Esophagus muscularis mucosa (tissue), 4 donors: ENCODE measurements around the gene IFT57.

Experiments used
- CTCF ChIP-seq, 3 experiments: fragments of 200-600 bp in 2 of 3; fragments of 450-650 bp in 1 of 3; sonication (generic) in 2 of 3; IDR thresholded peaks; one replicate each; pipeline ENCODE4 v1.5.1; 2017 to 2019; ENCODE audit warnings: antibody characterized with exemption in 3 of 3, mild to moderate bottlenecking in 2 of 3, moderate library complexity in 1 of 3
- EP300 ChIP-seq: sonication (generic); formaldehyde crosslinking; IDR thresholded peaks from one replicate; pipeline ENCODE4 v1.6.1; 2017; ENCODE audit warnings: antibody characterized with exemption
- POLR2A ChIP-seq: fragments of 450-650 bp; IDR thresholded peaks from one replicate; pipeline ENCODE4 v1.6.1; 2017; ENCODE audit warnings: antibody characterized with exemption, moderate library complexity, mild to moderate bottlenecking, low read depth
- POLR2AphosphoS5 ChIP-seq, 2 donors: sonication (generic); formaldehyde crosslinking; IDR thresholded peaks; one replicate each; pipeline ENCODE4 v1.6.1; 2017; ENCODE audit warnings: antibody characterized with exemption in 2 of 2

DNA sequence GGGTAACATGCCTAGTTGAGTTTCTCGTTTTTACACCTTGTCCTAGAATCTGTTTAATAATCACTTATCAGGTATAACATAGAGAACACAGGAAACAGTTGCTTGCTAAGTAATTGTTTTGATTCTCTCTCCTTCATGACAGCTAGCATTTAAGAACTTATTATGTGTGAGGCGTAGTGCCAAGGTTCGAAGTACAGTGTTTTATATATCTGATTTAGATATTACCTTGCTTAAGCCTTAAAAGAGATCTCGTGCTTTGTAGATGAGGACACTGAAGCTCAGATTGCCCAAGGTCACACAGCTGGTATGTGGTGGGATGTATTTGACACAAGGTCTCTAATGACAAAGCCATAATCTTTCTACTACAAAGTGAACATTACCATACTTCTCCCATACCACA, 29.0 kb upstream of the IFT57 start:
- TF ChIP-seq POLR2A: no peak
- no peak for TF ChIP-seq POLR2AphosphoS5 (IDR thresholded peaks at IDR 0.05)
- TF ChIP-seq CTCF (IDR thresholded peaks at IDR 0.05): no peak
- no peak for TF ChIP-seq EP300
